ENCODE data around the gene SHANK2.
"Not testable (repeated sequence)": the region's sequence is repeated elsewhere in the genome, so short reads cannot be mapped to it uniquely, and the experiment has no call there.

The SHANK2 gene

GRCh38 chr11:71245601-71246391 lies 6.6 kb downstream of the SHANK2 start:
- no peak for DNase-seq (ENCODE audit: low read depth in 2 of 2)

GRCh38 chr11:71244116-71244810 lies 8.1 kb downstream of the SHANK2 start:
- DNase-seq (ENCODE audit: low read depth in 2 of 2), result no peak

- DNase-seq (ENCODE audit: low read depth in 2 of 2), result no peak
These were observed 10.0 kb downstream of the SHANK2 start for GRCh38 chr11:71242391-71242790.

- DNase-seq (ENCODE audit: low read depth in 2 of 2), result no peak
These were observed 10.6 kb downstream of the SHANK2 start for GRCh38 chr11:71241721-71242259.

GRCh38 chr11:71240865-71241691 lies 11.3 kb downstream of the SHANK2 start:
- no peak for DNase-seq (ENCODE audit: low read depth in 2 of 2)

- no peak for DNase-seq (ENCODE audit: low read depth in 2 of 2)
These were observed 12.2 kb downstream of the SHANK2 start for GRCh38 chr11:71240061-71240690.

GRCh38 chr11:71239581-71239980 lies 12.8 kb downstream of the SHANK2 start:
- no peak for DNase-seq (ENCODE audit: low read depth in 2 of 2)

- no peak for DNase-seq (ENCODE audit: low read depth in 2 of 2)
These were observed 13.4 kb downstream of the SHANK2 start for GRCh38 chr11:71238941-71239340.

GRCh38 chr11:71238285-71238875 lies 14.0 kb downstream of the SHANK2 start:
- DNase-seq (ENCODE audit: low read depth in 2 of 2), result no peak

GRCh38 chr11:71237853-71238252 lies 14.5 kb downstream of the SHANK2 start:
- no peak for DNase-seq (ENCODE audit: low read depth in 2 of 2)

GRCh38 chr11:71236836-71237475 lies 15.4 kb downstream of the SHANK2 start:
- DNase-seq (ENCODE audit: low read depth in 2 of 2), result no peak

GRCh38 chr11:71235719-71236118 lies 16.7 kb downstream of the SHANK2 start:
- DNase-seq (ENCODE audit: low read depth in 2 of 2), result no peak

- DNase-seq (ENCODE audit: low read depth in 2 of 2), result not testable (repeated sequence)
These were observed 18.2 kb downstream of the SHANK2 start for GRCh38 chr11:71233896-71234852.

- no peak for DNase-seq (ENCODE audit: low read depth in 2 of 2)
These were observed 20.0 kb downstream of the SHANK2 start for GRCh38 chr11:71232364-71232763.

- DNase-seq (ENCODE audit: low read depth in 2 of 2), result no peak
These were observed 23.4 kb downstream of the SHANK2 start for GRCh38 chr11:71228961-71229360.

GRCh38 chr11:71227058-71227659 lies 25.2 kb downstream of the SHANK2 start:
- DNase-seq (ENCODE audit: low read depth in 2 of 2), result no peak

GRCh38 chr11:71223671-71224660 lies 28.4 kb downstream of the SHANK2 start:
- no peak for DNase-seq (ENCODE audit: low read depth in 2 of 2)

- no peak for DNase-seq (ENCODE audit: low read depth in 2 of 2)
These were observed 29.3 kb downstream of the SHANK2 start for GRCh38 chr11:71223081-71223405.
